RKO (cell line): ENCODE data around the gene GPR108.

Experiments
- DNase-seq: peaks from one replicate; pipeline ENCODE4 v3.0.0-alpha.2; 2016; ENCODE audit warnings: low spot score

The GPR108 gene

GRCh38 chr19:6737873-6738786 lies 750 bp upstream of the GPR108 start:
- peak; percentile 83 for DNase-seq

- no peak for DNase-seq
Observed at GRCh38 chr19:6736917-6737283, 480 bp downstream of the GPR108 start.

- peak; percentile 89 for DNase-seq
Observed at GRCh38 chr19:6736169-6736916, 1.0 kb downstream of the GPR108 start.

- no peak for DNase-seq
Observed at GRCh38 chr19:6735181-6735911, 2.0 kb downstream of the GPR108 start.

GRCh38 chr19:6734096-6734696 lies 3.2 kb downstream of the GPR108 start:
- DNase-seq = no peak

- DNase-seq = no peak
Observed at GRCh38 chr19:6733338-6734095, 3.9 kb downstream of the GPR108 start.

- no peak for DNase-seq
Observed at GRCh38 chr19:6732803-6733337, 4.5 kb downstream of the GPR108 start.

GRCh38 chr19:6731822-6732221 lies 5.6 kb downstream of the GPR108 start:
- no peak for DNase-seq

GRCh38 chr19:6730941-6731670 lies 6.3 kb downstream of the GPR108 start:
- DNase-seq = no peak

- DNase-seq = no peak
Observed at GRCh38 chr19:6730153-6730804, 7.1 kb downstream of the GPR108 start.

- no peak for DNase-seq
Observed at GRCh38 chr19:6729573-6730152, 7.7 kb downstream of the GPR108 start.

- no peak for DNase-seq
Observed at GRCh38 chr19:6728346-6728745, 9.0 kb downstream of the GPR108 start.

GRCh38 chr19:6725513-6726231 lies 11.7 kb downstream of the GPR108 start:
- DNase-seq = no peak

GRCh38 chr19:6724631-6725492 lies 12.5 kb downstream of the GPR108 start:
- DNase-seq = no peak

GRCh38 chr19:6723738-6724137 lies 13.6 kb downstream of the GPR108 start:
- no peak for DNase-seq

- no peak for DNase-seq
Observed at GRCh38 chr19:6723108-6723618, 14.2 kb downstream of the GPR108 start.

- no peak for DNase-seq
Observed at GRCh38 chr19:6721773-6722172, 15.6 kb downstream of the GPR108 start.

- no peak for DNase-seq
Observed at GRCh38 chr19:6721138-6721474, 16.3 kb downstream of the GPR108 start.
